ENCODE data around the gene NKD2. TPM values are rescaled to one million over a fixed set of nuclear protein-coding genes. Genes with fewer than 3 reads are reported as not detected.

Gene NKD2
- total and polyA plus RNA-seq, 2 experiments from 2014 or later, result 9.0 to 11.9 TPM

DNA sequence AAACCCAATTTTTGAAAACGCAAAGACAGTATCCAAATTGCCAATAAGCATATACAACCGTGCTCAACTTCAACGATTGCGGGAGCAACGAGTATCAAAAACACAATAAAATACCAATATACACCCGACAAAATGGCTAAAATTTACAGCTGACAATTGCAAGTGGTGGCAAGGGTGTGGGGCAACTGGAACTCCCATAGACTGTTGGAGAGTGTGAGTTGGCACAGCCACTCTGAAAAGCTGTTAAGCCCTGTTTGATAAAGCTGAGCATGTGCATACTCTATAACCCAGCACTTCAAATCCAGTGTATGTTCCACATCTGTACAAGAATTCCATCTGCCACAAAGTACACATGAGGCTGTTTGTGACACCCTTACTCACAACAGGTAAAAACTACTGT is 20.3 kb upstream of the NKD2 start:
- Histone ChIP-seq H3K4me2 (no peak overlapping the region), H3F3A (replicated peaks; ENCODE audit: low read depth) (no peaks in the 10 kb centered on the region), H4K20me1 (replicated peaks; ENCODE audit: insufficient read depth) (no peaks in the 10 kb centered on the region), H3K79me2 (replicated peaks; ENCODE audit: insufficient read depth) (no peaks in the 10 kb centered on the region), H3K36me3 (ENCODE audit: insufficient read depth) (no peaks in the 10 kb centered on the region), H3K4me1 (ENCODE audit: insufficient read depth) (no peaks in the 10 kb centered on the region), H2AFZ (no peak overlapping the region), H3K27ac (ENCODE audit: low read depth) (no peak overlapping the region), H3K9me2 (ENCODE audit: insufficient read depth) (0 out of 2 replicates have a peak, but pooled peaks cover 4% of the 10 kb centered on the region), H3K4me3 (no peak overlapping the region), H3K27me3 (ENCODE audit: insufficient read depth) (no peaks in the 10 kb centered on the region)
- no peak overlapping the region for H3K27ac Mint-ChIP-seq
- peaks cover 10% of the 10 kb centered on the region for H3K27me3 Mint-ChIP-seq (ENCODE audit: insufficient read depth, low read depth, poor library complexity)
- peaks cover 35% of the 10 kb centered on the region for H3K9me3 Mint-ChIP-seq
- ATAC-seq, result no peak
- H3K4me3 Mint-ChIP-seq, result no peak overlapping the region
- H3K4me1 Mint-ChIP-seq, result peaks cover 9% of the 10 kb centered on the region; the same call in 2 of the 3 replicates
- TF ChIP-seq, protein P1, sequence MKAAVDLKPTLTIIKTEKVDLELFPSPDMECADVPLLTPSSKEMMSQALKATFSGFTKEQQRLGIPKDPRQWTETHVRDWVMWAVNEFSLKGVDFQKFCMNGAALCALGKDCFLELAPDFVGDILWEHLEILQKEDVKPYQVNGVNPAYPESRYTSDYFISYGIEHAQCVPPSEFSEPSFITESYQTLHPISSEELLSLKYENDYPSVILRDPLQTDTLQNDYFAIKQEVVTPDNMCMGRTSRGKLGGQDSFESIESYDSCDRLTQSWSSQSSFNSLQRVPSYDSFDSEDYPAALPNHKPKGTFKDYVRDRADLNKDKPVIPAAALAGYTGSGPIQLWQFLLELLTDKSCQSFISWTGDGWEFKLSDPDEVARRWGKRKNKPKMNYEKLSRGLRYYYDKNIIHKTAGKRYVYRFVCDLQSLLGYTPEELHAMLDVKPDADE (IDR thresholded peaks at IDR 0.05), result no peak
- TF ChIP-seq NANOG (IDR thresholded peaks at IDR 0.05; ENCODE audit: borderline replicate concordance) (no peak), ZNF114 (CRISPR knock-in tag; IDR thresholded peaks at IDR 0.05) (no peak), JUNB (IDR thresholded peaks at IDR 0.05; ENCODE audit: unreplicated experiment) (no peak), POLR2AphosphoS5 (IDR thresholded peaks at IDR 0.05; ENCODE audit: low read depth) (no peak), CREB1 (CRISPR knock-in tag; IDR thresholded peaks at IDR 0.05; ENCODE audit: low read depth) (no peak), EZH2phosphoT487 (IDR thresholded peaks at IDR 0.05; ENCODE audit: unreplicated experiment) (no peak), ZNF331 (CRISPR knock-in tag; IDR thresholded peaks at IDR 0.05; ENCODE audit: low read depth) (no peak), EZH2 (IDR thresholded peaks at IDR 0.05; ENCODE audit: low read depth, unreplicated experiment) (no peak), STAT1 (IDR thresholded peaks at IDR 0.05; ENCODE audit: unreplicated experiment) (no peak)
- TF ChIP-seq, protein P2, sequence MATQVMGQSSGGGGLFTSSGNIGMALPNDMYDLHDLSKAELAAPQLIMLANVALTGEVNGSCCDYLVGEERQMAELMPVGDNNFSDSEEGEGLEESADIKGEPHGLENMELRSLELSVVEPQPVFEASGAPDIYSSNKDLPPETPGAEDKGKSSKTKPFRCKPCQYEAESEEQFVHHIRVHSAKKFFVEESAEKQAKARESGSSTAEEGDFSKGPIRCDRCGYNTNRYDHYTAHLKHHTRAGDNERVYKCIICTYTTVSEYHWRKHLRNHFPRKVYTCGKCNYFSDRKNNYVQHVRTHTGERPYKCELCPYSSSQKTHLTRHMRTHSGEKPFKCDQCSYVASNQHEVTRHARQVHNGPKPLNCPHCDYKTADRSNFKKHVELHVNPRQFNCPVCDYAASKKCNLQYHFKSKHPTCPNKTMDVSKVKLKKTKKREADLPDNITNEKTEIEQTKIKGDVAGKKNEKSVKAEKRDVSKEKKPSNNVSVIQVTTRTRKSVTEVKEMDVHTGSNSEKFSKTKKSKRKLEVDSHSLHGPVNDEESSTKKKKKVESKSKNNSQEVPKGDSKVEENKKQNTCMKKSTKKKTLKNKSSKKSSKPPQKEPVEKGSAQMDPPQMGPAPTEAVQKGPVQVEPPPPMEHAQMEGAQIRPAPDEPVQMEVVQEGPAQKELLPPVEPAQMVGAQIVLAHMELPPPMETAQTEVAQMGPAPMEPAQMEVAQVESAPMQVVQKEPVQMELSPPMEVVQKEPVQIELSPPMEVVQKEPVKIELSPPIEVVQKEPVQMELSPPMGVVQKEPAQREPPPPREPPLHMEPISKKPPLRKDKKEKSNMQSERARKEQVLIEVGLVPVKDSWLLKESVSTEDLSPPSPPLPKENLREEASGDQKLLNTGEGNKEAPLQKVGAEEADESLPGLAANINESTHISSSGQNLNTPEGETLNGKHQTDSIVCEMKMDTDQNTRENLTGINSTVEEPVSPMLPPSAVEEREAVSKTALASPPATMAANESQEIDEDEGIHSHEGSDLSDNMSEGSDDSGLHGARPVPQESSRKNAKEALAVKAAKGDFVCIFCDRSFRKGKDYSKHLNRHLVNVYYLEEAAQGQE (IDR thresholded peaks at IDR 0.05; ENCODE audit: unreplicated experiment), result no peak
- TF ChIP-seq, protein P3, sequence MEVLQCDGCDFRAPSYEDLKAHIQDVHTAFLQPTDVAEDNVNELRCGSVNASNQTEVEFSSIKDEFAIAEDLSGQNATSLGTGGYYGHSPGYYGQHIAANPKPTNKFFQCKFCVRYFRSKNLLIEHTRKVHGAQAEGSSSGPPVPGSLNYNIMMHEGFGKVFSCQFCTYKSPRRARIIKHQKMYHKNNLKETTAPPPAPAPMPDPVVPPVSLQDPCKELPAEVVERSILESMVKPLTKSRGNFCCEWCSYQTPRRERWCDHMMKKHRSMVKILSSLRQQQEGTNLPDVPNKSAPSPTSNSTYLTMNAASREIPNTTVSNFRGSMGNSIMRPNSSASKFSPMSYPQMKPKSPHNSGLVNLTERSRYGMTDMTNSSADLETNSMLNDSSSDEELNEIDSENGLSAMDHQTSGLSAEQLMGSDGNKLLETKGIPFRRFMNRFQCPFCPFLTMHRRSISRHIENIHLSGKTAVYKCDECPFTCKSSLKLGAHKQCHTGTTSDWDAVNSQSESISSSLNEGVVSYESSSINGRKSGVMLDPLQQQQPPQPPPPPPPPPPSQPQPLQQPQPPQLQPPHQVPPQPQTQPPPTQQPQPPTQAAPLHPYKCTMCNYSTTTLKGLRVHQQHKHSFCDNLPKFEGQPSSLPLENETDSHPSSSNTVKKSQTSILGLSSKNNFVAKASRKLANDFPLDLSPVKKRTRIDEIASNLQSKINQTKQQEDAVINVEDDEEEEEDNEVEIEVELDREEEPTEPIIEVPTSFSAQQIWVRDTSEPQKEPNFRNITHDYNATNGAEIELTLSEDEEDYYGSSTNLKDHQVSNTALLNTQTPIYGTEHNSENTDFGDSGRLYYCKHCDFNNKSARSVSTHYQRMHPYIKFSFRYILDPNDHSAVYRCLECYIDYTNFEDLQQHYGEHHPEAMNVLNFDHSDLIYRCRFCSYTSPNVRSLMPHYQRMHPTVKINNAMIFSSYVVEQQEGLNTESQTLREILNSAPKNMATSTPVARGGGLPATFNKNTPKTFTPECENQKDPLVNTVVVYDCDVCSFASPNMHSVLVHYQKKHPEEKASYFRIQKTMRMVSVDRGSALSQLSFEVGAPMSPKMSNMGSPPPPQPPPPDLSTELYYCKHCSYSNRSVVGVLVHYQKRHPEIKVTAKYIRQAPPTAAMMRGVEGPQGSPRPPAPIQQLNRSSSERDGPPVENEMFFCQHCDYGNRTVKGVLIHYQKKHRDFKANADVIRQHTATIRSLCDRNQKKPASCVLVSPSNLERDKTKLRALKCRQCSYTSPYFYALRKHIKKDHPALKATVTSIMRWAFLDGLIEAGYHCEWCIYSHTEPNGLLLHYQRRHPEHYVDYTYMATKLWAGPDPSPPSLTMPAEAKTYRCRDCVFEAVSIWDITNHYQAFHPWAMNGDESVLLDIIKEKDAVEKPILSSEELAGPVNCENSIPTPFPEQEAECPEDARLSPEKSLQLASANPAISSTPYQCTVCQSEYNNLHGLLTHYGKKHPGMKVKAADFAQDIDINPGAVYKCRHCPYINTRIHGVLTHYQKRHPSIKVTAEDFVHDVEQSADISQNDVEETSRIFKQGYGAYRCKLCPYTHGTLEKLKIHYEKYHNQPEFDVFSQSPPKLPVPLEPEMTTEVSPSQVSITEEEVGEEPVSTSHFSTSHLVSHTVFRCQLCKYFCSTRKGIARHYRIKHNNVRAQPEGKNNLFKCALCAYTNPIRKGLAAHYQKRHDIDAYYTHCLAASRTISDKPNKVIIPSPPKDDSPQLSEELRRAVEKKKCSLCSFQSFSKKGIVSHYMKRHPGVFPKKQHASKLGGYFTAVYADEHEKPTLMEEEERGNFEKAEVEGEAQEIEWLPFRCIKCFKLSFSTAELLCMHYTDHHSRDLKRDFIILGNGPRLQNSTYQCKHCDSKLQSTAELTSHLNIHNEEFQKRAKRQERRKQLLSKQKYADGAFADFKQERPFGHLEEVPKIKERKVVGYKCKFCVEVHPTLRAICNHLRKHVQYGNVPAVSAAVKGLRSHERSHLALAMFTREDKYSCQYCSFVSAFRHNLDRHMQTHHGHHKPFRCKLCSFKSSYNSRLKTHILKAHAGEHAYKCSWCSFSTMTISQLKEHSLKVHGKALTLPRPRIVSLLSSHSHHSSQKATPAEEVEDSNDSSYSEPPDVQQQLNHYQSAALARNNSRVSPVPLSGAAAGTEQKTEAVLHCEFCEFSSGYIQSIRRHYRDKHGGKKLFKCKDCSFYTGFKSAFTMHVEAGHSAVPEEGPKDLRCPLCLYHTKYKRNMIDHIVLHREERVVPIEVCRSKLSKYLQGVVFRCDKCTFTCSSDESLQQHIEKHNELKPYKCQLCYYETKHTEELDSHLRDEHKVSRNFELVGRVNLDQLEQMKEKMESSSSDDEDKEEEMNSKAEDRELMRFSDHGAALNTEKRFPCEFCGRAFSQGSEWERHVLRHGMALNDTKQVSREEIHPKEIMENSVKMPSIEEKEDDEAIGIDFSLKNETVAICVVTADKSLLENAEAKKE (CRISPR knock-in tag; IDR thresholded peaks at IDR 0.05), result no peak
- TF ChIP-seq, protein P4, sequence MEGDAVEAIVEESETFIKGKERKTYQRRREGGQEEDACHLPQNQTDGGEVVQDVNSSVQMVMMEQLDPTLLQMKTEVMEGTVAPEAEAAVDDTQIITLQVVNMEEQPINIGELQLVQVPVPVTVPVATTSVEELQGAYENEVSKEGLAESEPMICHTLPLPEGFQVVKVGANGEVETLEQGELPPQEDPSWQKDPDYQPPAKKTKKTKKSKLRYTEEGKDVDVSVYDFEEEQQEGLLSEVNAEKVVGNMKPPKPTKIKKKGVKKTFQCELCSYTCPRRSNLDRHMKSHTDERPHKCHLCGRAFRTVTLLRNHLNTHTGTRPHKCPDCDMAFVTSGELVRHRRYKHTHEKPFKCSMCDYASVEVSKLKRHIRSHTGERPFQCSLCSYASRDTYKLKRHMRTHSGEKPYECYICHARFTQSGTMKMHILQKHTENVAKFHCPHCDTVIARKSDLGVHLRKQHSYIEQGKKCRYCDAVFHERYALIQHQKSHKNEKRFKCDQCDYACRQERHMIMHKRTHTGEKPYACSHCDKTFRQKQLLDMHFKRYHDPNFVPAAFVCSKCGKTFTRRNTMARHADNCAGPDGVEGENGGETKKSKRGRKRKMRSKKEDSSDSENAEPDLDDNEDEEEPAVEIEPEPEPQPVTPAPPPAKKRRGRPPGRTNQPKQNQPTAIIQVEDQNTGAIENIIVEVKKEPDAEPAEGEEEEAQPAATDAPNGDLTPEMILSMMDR (conservative IDR thresholded peaks at IDR 0.05; ENCODE audit: low read depth in 2 of 2), result no peak
- no peak for DNase-seq (ENCODE audit: low spot score)
- H3K36me3 Mint-ChIP-seq (ENCODE audit: low read depth), result no peaks in the 10 kb centered on the region; the same call in 2 of the 3 replicates

Measured in GM23338 (cell line).